AG04450 (cell line): Measurements from ENCODE around the gene FAM120B. TPM values are rescaled to one million over a fixed set of nuclear protein-coding genes. Genes with fewer than 3 reads are reported as not detected.
A peak's percentile ranks its signal among the peaks of the same experiment; 100 is the strongest.

ENCODE experiments used
- CTCF ChIA-PET: fragments of 300-600, 350-600 bp; formaldehyde crosslinking; extraction: SDS; loops from one replicate; lab custom pipeline; 2022; ENCODE audit warnings: antibody characterized with exemption, inconsistent platforms; lab: Charles Lee
- POLR2A ChIA-PET: fragments of 350-600 bp; formaldehyde crosslinking; extraction: SDS; loops from one replicate; lab custom pipeline; 2021; ENCODE audit warnings: antibody characterized with exemption, inconsistent platforms; lab: Yijun Ruan, JAX
- DNase-seq: peaks from one replicate; pipeline ENCODE4 v3.0.0-alpha.2; 2011; ENCODE audit warnings: low read depth, low spot score
- H3K27ac ChIP-seq: one replicate; pipeline ENCODE4 v1.5.1; 2012; ENCODE audit warnings: low read depth, low read length, control low read depth
- H3K27me3 ChIP-seq: one replicate; pipeline ENCODE4 v1.6.0; 2012; ENCODE audit warnings: low read length; ENCODE audit not compliant: control insufficient read depth, insufficient read depth
- H3K4me3 ChIP-seq: 2 replicates; pipeline ENCODE4 v1.5.1; 2011; ENCODE audit warnings: mild to moderate bottlenecking, low read depth, low read length, control low read depth
- H3K9me3 ChIP-seq: 2 replicates; pipeline ENCODE4 v1.5.1; 2012; ENCODE audit warnings: low read length; ENCODE audit not compliant: control insufficient read depth, insufficient read depth
- polyA plus RNA-seq: library from polyadenylated mRNA; depleted of rRNA; stranded (reverse); fragments of >200 nt; gene quantifications from 2 replicates; pipeline ENCODE4 v1.2.3, GENCODE V29; 2011
- TF ChIP-seq, protein P1 (sequence below): IDR thresholded peaks from 2 replicates; pipeline ENCODE4 v1.5.1; 2011; ENCODE audit warnings: low read depth, low read length, control low read depth, inconsistent platforms

FAM120B gene
- polyA plus RNA-seq, 1 experiment, result 13.9 TPM

- ChIA-PET POLR2A (no interaction called here), CTCF (interaction anchor here (0.5 to 0.7 kb wide), 2 partner anchors 114 to 571 kb away, joined by 3 read pairs; no protein-coding TSS in a partner anchor)
- TF ChIP-seq, protein P1, sequence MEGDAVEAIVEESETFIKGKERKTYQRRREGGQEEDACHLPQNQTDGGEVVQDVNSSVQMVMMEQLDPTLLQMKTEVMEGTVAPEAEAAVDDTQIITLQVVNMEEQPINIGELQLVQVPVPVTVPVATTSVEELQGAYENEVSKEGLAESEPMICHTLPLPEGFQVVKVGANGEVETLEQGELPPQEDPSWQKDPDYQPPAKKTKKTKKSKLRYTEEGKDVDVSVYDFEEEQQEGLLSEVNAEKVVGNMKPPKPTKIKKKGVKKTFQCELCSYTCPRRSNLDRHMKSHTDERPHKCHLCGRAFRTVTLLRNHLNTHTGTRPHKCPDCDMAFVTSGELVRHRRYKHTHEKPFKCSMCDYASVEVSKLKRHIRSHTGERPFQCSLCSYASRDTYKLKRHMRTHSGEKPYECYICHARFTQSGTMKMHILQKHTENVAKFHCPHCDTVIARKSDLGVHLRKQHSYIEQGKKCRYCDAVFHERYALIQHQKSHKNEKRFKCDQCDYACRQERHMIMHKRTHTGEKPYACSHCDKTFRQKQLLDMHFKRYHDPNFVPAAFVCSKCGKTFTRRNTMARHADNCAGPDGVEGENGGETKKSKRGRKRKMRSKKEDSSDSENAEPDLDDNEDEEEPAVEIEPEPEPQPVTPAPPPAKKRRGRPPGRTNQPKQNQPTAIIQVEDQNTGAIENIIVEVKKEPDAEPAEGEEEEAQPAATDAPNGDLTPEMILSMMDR, result no peak
- DNase-seq, result no peak
- Histone ChIP-seq H3K27ac (no peak overlapping the region), H3K4me3 (no peak overlapping the region), H3K9me3 (no peaks in the 10 kb centered on the region; the same call in 1 of the 2 replicates), H3K27me3 (no peaks in the 10 kb centered on the region)
Measured at GRCh38 chr6:170402318-170403040, 95.9 kb downstream of the FAM120B start.

- peak overlapping the region; percentile 80 for H3K27ac ChIP-seq
- H3K27me3 ChIP-seq, result no peaks in the 10 kb centered on the region
- TF ChIP-seq, protein P1, result no peak
- H3K9me3 ChIP-seq, result no peaks in the 10 kb centered on the region; the same call in 1 of the 2 replicates
- ChIA-PET CTCF (no interaction called here), POLR2A (no interaction called here)
- no peak for DNase-seq
- H3K4me3 ChIP-seq, result no peak overlapping the region
Measured at GRCh38 chr6:170403451-170403850, 96.9 kb downstream of the FAM120B start.

- H3K4me3 ChIP-seq, result no peak overlapping the region
- H3K9me3 ChIP-seq, result no peaks in the 10 kb centered on the region; the same call in 1 of the 2 replicates
- ChIA-PET POLR2A (no interaction called here), CTCF (interaction anchor here (1.5 kb wide), 1 partner anchor 572 kb away, joined by 4 read pairs; no protein-coding TSS in a partner anchor)
- DNase-seq, result no peak
- H3K27me3 ChIP-seq, result no peaks in the 10 kb centered on the region
- peak overlapping the region; percentile 80 for H3K27ac ChIP-seq
- TF ChIP-seq, protein P1, result no peak
Measured at GRCh38 chr6:170404036-170404435, 97.5 kb downstream of the FAM120B start.

- TF ChIP-seq, protein P1, result no peak
- peak overlapping the region; percentile 97 for H3K27ac ChIP-seq
- DNase-seq, result no peak
- no peaks in the 10 kb centered on the region; the same call in 1 of the 2 replicates for H3K9me3 ChIP-seq
- CTCF ChIA-PET, result interaction anchor here (1.5 kb wide), 1 partner anchor 573 kb away, joined by 4 read pairs; no protein-coding TSS in a partner anchor
- POLR2A ChIA-PET, result interaction anchor here (1.1 kb wide), 1 partner anchor 34 kb away, joined by 6 read pairs; no protein-coding TSS in a partner anchor
- H3K4me3 ChIP-seq, result no peak overlapping the region
- H3K27me3 ChIP-seq, result no peaks in the 10 kb centered on the region
Measured at GRCh38 chr6:170404697-170405096, 98.1 kb downstream of the FAM120B start.
